Activated B cell treated with CpG ODN at 0.5 μM for 24 hours (primary cell): ENCODE data around the gene LIFR. TPM values are rescaled to one million over a fixed set of nuclear protein-coding genes. Genes with fewer than 3 reads are reported as not detected.

Source experiments
- ATAC-seq: fragments of 200-7000 bp; cut with Tn5 transposase; one replicate; pipeline ENCODE4 v1.10.0; 2021; ENCODE audit warnings: low read depth, mild to moderate bottlenecking, moderate library complexity
- CTCF ChIA-PET: fragments of 350-600 bp; sonication (Branson Sonifier 250); formaldehyde crosslinking; loops from one replicate; lab custom pipeline; 2021; ENCODE audit warnings: antibody characterized with exemption; lab: Charles Lee
- POLR2A ChIA-PET: fragments of 350-600 bp; sonication (Branson Sonifier 250); formaldehyde crosslinking; loops from one replicate; lab custom pipeline; 2021; ENCODE audit warnings: antibody characterized with exemption; lab: Charles Lee
- DNase-seq: peaks from one replicate; pipeline ENCODE4 v3.0.0; 2022
- H3K27ac Mint-ChIP-seq: one replicate; pipeline ENCODE4 v1.8.0; 2020; ENCODE audit warnings: mixed read lengths
- H3K27me3 Mint-ChIP-seq: one replicate; pipeline ENCODE4 v1.8.0; 2021; ENCODE audit warnings: mixed read lengths
- H3K36me3 Mint-ChIP-seq: one replicate; pipeline ENCODE4 v1.8.0; 2021; ENCODE audit warnings: low read depth, mixed read lengths
- H3K4me1 Mint-ChIP-seq: one replicate; pipeline ENCODE4 v1.8.0; 2021; ENCODE audit warnings: mixed read lengths
- H3K4me3 Mint-ChIP-seq: one replicate; pipeline ENCODE4 v1.8.0; 2020; ENCODE audit warnings: mild to moderate bottlenecking, mixed read lengths
- H3K9me3 Mint-ChIP-seq: one replicate; pipeline ENCODE4 v1.8.0; 2020; ENCODE audit warnings: mixed read lengths
- CTCF ChIP-seq: fragments of 200-600 bp; IDR thresholded peaks from one replicate; pipeline ENCODE4 v1.8.0; 2022; ENCODE audit warnings: antibody characterized with exemption, mild to moderate bottlenecking
- intact Hi-C: fragments of 100-400 bp; cut with micrococcal nuclease; formaldehyde crosslinking; loops from one replicate; pipeline ENCODE4 v1.15.1; 2024
- total RNA-seq: library from RNA; stranded (reverse); gene quantifications from 2 replicates; pipeline ENCODE4 v1.2.3, GENCODE V29; 2022

Gene LIFR
- total RNA-seq, 1 donor from 2014 or later, result not detected

- ChIA-PET CTCF (no interaction called here), POLR2A (no interaction called here)
- Mint-ChIP-seq H3K27me3 (peaks cover 28% of the 10 kb centered on the region), H3K4me3 (no peak overlapping the region), H3K4me1 (no peaks in the 10 kb centered on the region), H3K36me3 (no peaks in the 10 kb centered on the region), H3K9me3 (no peaks in the 10 kb centered on the region), H3K27ac (no peak overlapping the region)
- no peak for TF ChIP-seq CTCF
- ATAC-seq (no peak), DNase-seq (no peak)
- intact Hi-C loops, result no loop called here
These were observed 19.5 kb downstream of the LIFR start for GRCh38 chr5:38536968-38537367.

GRCh38 chr5:38535845-38536244 is 20.6 kb downstream of the LIFR start:
- ChIA-PET CTCF (no interaction called here), POLR2A (no interaction called here)
- Mint-ChIP-seq H3K27ac (no peak overlapping the region), H3K4me3 (no peak overlapping the region), H3K27me3 (peaks cover 24% of the 10 kb centered on the region), H3K4me1 (no peaks in the 10 kb centered on the region), H3K36me3 (no peaks in the 10 kb centered on the region), H3K9me3 (no peaks in the 10 kb centered on the region)
- no peak for TF ChIP-seq CTCF
- intact Hi-C loops, result no loop called here
- ATAC-seq (no peak), DNase-seq (no peak)

GRCh38 chr5:38535248-38535750 is 21.1 kb downstream of the LIFR start:
- Mint-ChIP-seq H3K4me3 (no peak overlapping the region), H3K27ac (no peak overlapping the region), H3K4me1 (no peaks in the 10 kb centered on the region), H3K9me3 (no peaks in the 10 kb centered on the region), H3K36me3 (no peaks in the 10 kb centered on the region), H3K27me3 (peaks cover 24% of the 10 kb centered on the region)
- ATAC-seq (no peak), DNase-seq (no peak)
- CTCF ChIA-PET, result no interaction called here
- TF ChIP-seq CTCF, result no peak
- intact Hi-C loops, result no loop called here
- POLR2A ChIA-PET, result no interaction called here

GRCh38 chr5:38534156-38534453 is 22.3 kb downstream of the LIFR start:
- intact Hi-C loops, result no loop called here
- ChIA-PET CTCF (no interaction called here), POLR2A (no interaction called here)
- Mint-ChIP-seq H3K4me1 (no peaks in the 10 kb centered on the region), H3K27me3 (peaks cover 20% of the 10 kb centered on the region), H3K36me3 (no peaks in the 10 kb centered on the region), H3K9me3 (no peaks in the 10 kb centered on the region), H3K4me3 (no peak overlapping the region), H3K27ac (no peak overlapping the region)
- DNase-seq, result no peak
- TF ChIP-seq CTCF, result no peak
- ATAC-seq, result no peak

- POLR2A ChIA-PET, result no interaction called here
- Mint-ChIP-seq H3K27ac (no peak overlapping the region), H3K27me3 (peaks cover 17% of the 10 kb centered on the region), H3K4me3 (no peak overlapping the region), H3K9me3 (no peaks in the 10 kb centered on the region), H3K4me1 (no peaks in the 10 kb centered on the region), H3K36me3 (no peaks in the 10 kb centered on the region)
- intact Hi-C loops, result no loop called here
- no peak for TF ChIP-seq CTCF
- CTCF ChIA-PET, result no interaction called here
- DNase-seq, result no peak
- ATAC-seq, result no peak
These were observed 22.9 kb downstream of the LIFR start for GRCh38 chr5:38533286-38534155.
